NCI-H146 (cell line): ENCODE measurements around the gene ACOX1.
"Not testable (repeated sequence)": the region's sequence is repeated elsewhere in the genome, so short reads cannot be mapped to it uniquely, and the experiment has no call there.

Experiments
- DNase-seq: peaks from one replicate; lab custom pipeline; 2025; lab: John Stamatoyannopoulos, UW

ACOX1 gene

GRCh38 chr17:75981019-75981615, 2.2 kb upstream of the ACOX1 start:
- no peak for DNase-seq

GRCh38 chr17:75980188-75981018, 1.4 kb upstream of the ACOX1 start:
- peak; percentile 4 for DNase-seq

- DNase-seq: no peak
These were observed 780 bp upstream of the ACOX1 start for GRCh38 chr17:75979705-75980187.

DNA sequence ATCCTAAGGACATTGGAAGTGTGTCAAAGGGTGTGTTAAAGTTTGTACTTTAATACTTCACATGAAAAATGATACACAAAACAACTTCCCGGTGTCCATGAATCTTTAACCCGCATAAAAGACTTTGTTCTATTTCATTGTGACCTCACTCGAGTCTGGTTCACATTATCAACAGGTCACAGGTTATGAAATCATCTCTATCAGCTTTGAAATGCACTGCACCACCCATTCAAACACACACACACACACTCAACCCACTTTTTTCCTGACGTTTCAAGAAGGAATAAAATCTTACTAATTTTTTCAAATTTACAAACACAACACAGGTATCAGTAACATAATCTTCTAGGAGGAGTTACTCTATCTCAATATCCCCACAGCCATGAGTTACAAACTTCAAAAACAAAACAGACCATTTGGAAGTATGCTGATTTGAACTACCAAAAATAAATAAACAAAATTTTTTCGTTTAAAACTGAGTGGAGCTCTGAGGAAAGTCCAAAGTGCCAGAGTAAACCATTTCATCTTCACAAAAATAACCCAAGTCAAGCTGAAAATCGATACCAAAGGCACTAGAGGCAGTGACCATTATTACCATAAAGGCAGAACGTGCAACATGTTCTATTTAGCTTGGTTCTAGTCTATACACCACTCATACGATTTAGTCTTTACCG, 2.7 kb downstream of the ACOX1 start:
- no peak for DNase-seq

DNA sequence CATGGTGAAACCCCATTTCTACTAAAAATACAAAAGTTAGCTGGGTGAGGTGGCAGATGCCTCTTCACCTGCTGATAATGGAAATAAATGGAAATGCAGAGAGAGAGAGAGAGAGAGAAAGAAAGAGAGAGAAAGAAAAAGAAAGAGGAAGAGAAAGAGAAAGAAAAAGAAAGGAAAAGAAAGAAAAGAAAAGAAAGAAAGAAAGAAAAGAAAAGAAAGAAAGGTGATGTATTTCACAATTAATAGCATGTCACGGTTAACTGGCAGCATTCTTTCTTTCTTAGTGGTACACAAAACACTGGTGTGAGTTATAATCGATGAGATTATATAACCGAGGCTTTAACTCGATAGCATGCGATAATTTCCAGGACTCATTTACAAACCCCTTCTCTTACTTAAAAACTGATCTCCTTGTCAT, 3.2 kb downstream of the ACOX1 start:
- DNase-seq: no peak

DNA sequence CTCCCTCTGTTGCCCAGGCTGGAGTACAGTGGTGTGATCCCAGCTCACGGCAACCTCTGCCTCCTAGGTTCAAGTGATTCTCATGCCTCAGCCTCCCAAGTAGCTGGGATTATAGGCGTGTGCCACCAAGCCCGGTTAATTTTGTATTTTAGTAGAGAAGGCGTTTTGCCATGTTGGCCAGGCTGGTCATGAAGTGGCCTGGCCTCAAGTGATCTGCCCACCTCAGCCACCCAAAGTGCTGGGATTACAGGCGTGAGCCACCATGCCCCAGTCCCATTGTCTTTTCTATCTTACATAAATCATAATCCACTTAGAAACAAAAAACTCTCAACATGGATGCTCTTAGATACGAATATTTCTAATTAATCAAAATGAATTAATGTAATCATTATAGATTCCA, 3.8 kb downstream of the ACOX1 start:
- not testable (repeated sequence) for DNase-seq

- no peak for DNase-seq
These were observed 8.3 kb downstream of the ACOX1 start for GRCh38 chr17:75970626-75971025.

GRCh38 chr17:75970011-75970523, 8.9 kb downstream of the ACOX1 start:
- no peak for DNase-seq

DNA sequence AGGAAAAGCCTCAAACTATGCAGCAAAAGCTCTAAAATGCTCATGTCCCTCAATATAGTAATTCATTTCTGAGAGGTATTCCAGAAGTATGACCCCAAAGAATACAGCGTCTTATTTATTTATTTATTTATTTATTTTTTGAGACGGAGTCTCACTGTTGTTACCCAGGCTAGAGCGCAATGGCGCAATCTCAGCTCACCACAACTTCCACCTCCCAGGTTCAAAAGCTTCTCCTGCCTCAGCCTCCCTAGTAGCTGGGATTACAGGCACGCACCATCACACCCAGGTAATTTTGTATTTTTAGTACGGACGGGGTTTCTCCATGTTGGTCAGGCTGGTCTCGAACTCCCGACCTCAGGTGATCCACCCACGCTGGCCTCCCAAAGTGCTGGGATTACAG, 9.9 kb downstream of the ACOX1 start:
- not testable (repeated sequence) for DNase-seq

- DNase-seq: no peak
These were observed 13.5 kb downstream of the ACOX1 start for GRCh38 chr17:75965468-75965867.

DNA sequence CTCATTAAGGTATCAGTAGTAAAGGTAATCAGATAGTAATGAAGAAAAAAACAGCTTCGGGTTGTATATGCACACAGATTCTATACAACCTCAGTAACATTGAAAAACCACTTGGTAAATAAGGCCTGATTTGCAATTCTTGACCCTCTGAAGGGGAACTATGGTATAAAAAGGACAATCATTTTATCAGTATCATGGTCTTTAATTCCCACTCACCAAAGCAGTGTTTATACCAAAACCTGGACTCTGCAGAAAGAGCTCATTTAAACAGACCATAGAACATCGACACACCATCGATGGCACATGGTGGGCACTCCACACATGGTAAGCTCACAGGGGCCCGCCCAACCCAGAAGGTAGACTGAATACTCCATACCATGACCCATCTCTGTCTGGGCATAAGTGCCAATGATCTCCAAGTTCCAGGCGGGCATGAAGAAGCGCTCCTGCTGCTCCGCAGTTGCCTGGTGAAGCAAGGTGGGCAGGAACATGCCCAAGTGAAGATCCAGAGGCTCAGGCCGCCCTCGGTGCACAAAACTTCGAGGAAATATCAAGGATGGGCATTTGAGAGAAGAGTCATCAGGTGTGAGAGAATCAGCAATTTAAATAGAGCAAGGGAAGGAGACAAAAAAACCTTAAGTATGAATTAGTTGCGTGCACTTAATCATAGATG, 19.0 kb downstream of the ACOX1 start:
- DNase-seq: no peak

- no peak for DNase-seq
These were observed 19.7 kb downstream of the ACOX1 start for GRCh38 chr17:75959051-75959838.

GRCh38 chr17:75950855-75951554, 28.0 kb downstream of the ACOX1 start:
- no peak for DNase-seq

DNA sequence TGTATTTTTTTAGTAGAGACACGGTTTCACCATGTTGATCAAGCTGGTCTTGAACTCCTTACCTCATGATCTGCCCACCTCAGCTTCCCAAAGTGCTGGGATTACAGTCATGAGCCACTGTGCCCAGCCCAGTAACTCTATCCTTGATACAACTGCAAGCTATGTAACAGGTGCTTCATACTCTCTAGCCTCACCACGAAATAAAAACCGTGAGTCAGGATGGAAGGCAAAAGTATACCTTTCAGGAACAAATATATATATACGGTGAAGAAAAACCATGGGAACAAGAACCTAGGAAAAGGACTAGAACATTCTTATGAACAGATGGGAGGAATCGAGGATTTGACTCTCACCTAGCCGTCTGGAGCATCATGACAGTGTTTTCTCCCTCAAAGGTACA, 28.5 kb downstream of the ACOX1 start:
- DNase-seq: no peak

DNA sequence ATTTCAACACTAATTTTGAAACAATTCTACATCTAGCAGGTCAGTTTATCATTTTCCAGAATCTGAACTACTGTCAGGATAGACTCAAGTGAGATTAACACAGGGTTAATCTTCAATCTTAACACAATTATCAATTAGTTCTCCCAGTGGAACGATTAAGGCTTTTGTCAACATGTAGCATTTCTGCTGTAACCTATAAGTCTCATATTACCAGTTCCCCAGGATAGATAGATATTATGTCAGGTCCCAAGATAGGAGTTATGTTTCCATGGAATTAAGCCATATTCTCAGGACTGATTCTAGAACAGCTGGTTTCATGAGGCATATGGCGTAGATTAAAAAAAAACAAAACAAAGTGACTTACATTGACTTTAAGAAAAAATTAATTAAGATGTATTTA, 33.8 kb downstream of the ACOX1 start:
- no peak for DNase-seq

DNA sequence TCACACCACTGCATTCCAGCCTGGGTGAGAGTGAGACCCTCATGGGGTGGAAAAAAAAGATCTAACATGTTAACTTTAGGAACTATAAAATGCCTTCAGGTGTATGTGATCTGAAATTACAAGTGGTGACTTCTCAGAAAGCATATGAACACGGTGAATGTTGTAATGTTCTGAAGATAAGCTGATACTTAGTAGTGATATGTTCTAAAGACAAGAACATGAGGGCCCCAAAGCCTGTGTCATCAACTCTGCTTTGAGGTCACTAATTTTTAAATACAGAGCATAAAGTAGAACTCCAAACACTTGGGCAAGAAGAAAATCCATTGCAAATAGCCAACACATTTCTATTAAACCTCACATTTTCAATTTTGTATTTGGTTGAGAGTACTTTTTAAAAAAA, 35.5 kb downstream of the ACOX1 start:
- no peak for DNase-seq

DNA sequence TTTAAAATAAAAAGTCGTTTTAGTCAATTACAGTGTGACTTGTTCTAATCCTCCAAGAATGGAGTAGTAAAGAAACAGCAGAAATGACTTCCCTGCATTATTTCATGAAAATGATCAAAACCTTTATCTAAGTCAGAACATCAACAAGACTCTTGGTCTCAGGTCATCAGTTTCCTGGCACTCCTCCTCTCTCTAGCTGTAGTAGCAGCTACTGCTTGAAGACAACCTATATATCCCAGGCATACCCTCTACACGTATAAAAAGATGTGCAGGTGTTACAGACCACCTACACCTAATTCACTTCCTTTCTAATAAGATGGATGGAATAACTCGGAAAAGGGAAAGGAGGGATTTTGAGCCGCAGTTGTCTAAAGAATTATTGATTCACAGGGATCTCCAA, 36.5 kb downstream of the ACOX1 start:
- no peak for DNase-seq

DNA sequence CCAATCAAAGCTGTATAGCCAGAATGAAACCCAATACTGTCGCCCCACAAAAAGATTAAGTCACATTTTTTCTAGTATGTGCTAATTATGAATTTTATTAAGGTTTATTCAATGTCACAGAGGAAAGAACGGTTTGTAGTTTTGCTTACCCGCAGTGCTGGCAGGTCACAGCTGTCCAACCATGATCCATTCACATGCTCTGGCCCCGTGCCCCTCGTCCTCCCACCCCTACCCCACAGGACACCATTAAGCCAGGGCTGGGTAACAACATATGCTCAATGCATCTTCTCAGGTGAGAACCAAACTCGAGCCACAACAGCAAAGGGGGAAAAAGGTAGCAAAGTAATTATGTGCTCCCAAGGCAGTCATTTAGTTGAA, 37.5 kb downstream of the ACOX1 start:
- DNase-seq: no peak

- peak; percentile 95 for DNase-seq
These were observed 38.1 kb downstream of the ACOX1 start, which contains the start of gene FBF1 for GRCh38 chr17:75940727-75941441. FBF1 (minus strand) TSS chr17:75941042; CDS start chr17:75938149, 2,893 bp downstream.

DNA sequence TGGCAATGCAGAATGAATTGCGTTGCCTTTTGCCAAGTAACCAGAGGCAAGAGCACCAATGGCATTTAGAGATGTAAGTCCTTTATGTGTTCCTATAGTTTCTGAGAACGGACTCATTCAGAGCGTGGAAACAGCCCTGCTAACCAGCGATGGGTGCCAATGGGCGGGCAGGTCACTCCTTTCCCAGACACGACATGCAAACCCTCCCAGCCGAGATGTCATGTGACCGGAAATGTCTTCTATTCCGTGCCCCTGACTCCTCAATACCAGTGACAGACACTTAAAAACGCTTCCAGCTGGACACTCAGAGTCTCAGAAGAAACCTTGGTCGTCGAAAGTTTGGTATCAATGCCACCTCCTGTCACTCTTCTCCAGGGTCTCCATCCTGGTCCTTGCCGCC, 41.3 kb downstream of the ACOX1 start:
- no peak for DNase-seq
